ENCODE results near the gene SHC1. TPM values are rescaled to one million over a fixed set of nuclear protein-coding genes. Genes with fewer than 3 reads are reported as not detected.

SHC1 gene
- total RNA-seq: 192 and 203 TPM in 2 replicates

GRCh38 chr1:154970631-154971340, at the start of gene SHC1:
TSS of gene SHC1 (minus strand) at chr1:154970747. CDS start at chr1:154970526, 221 bp downstream.

GRCh38 chr1:155002464-155003226, 32.1 kb upstream of the SHC1 start, which contains the start of gene ZBTB7B:
TSS of gene ZBTB7B (plus strand) at chr1:155002802. CDS start at chr1:155014661, 11,859 bp downstream.

GRCh38 chr1:154993572-154994268, 23.2 kb upstream of the SHC1 start, which contains the start of gene LENEP:
TSS of gene LENEP (plus strand) at chr1:154993586. CDS start at chr1:154993608, 22 bp downstream.

GRCh38 chr1:154982897-154983648, 12.5 kb upstream of the SHC1 start, which contains the start of gene FLAD1:
TSS of gene FLAD1 (plus strand) at chr1:154983344. CDS start at chr1:154983695, 351 bp downstream.

GRCh38 chr1:154974102-154974807, 3.7 kb upstream of the SHC1 start, which contains the start of gene CKS1B:
TSS of gene CKS1B (plus strand) at chr1:154974681. CDS start at chr1:154974746, 65 bp downstream.

GRCh38 chr1:154961207-154962155, 9.1 kb downstream of the SHC1 start, which contains the start of gene PYGO2:
TSS of gene PYGO2 (minus strand) at chr1:154961782. CDS start at chr1:154961576, 206 bp downstream.

GRCh38 chr1:154955718-154956543, 14.6 kb downstream of the SHC1 start, which contains the start of gene PBXIP1:
TSS of gene PBXIP1 (minus strand) at chr1:154956099. CDS start at chr1:154953721, 2,378 bp downstream.

GRCh38 chr1:154936555-154937084, 33.9 kb downstream of the SHC1 start, which contains the start of gene PMVK:
TSS of gene PMVK (minus strand) at chr1:154936719. CDS start at chr1:154936685, 34 bp downstream.

Other genes with a start within 250 kb of the SHC1 start
- gene KCNN3, start 100.5 kb downstream of the SHC1 start, total RNA-seq: not detected in 2 replicates
- gene PMVK, start 34.0 kb downstream of the SHC1 start, total RNA-seq: 9.2 and 11.4 TPM in 2 replicates
- gene PBXIP1, start 14.6 kb downstream of the SHC1 start, total RNA-seq: 42.1 and 48.9 TPM in 2 replicates
- 16.8 and 19.2 TPM in 2 replicates for gene PYGO2, start 9.0 kb downstream of the SHC1 start, total RNA-seq
- 222 and 236 TPM in 2 replicates for gene CKS1B, start 3.9 kb upstream of the SHC1 start, total RNA-seq
- gene FLAD1, start 12.6 kb upstream of the SHC1 start, total RNA-seq: 35.3 and 41.8 TPM in 2 replicates
- gene LENEP, start 22.8 kb upstream of the SHC1 start, total RNA-seq: not detected in 2 replicates
- gene ZBTB7B, start 32.1 kb upstream of the SHC1 start, total RNA-seq: 13.1 and 14.5 TPM in 2 replicates
- under 0.01 and 0.17 TPM in 2 replicates for gene DCST2, start 63.0 kb upstream of the SHC1 start, total RNA-seq
- not detected in 2 replicates for gene DCST1, start 63.1 kb upstream of the SHC1 start, total RNA-seq
- 82.9 and 84.4 TPM in 2 replicates for gene ADAM15, start 80.6 kb upstream of the SHC1 start, total RNA-seq
- gene EFNA4, start 93.0 kb upstream of the SHC1 start, total RNA-seq: 7.7 and 8.3 TPM in 2 replicates
- gene EFNA3, start 108.1 kb upstream of the SHC1 start, total RNA-seq: 0.67 and 1.2 TPM in 2 replicates
- 0.50 and 0.89 TPM in 2 replicates for gene EFNA1, start 157.1 kb upstream of the SHC1 start, total RNA-seq
- gene SLC50A1, start 165.1 kb upstream of the SHC1 start, total RNA-seq: 39.2 and 53.4 TPM in 2 replicates
- 100 and 114 TPM in 2 replicates for gene DPM3, start 169.8 kb upstream of the SHC1 start, total RNA-seq
- 207 and 218 TPM in 2 replicates for gene KRTCAP2, start 202.6 kb upstream of the SHC1 start, total RNA-seq
- 5.2 and 5.4 TPM in 2 replicates for gene TRIM46, start 203.1 kb upstream of the SHC1 start, total RNA-seq
- 10.1 and 11.9 TPM in 2 replicates for gene THBS3, start 237.2 kb upstream of the SHC1 start, total RNA-seq
- gene MTX1, start 237.9 kb upstream of the SHC1 start, total RNA-seq: 94.7 and 107 TPM in 2 replicates

All from bronchus fibroblast of lung (primary cell).